A549 (cell line): ENCODE results near the gene CSRP2. TPM values are rescaled to one million over a fixed set of nuclear protein-coding genes. Genes with fewer than 3 reads are reported as not detected.

Experiments
- ATAC-seq, 2 experiments: fragments of 200-7000 bp in 1 of 2; fragments of >200 bp in 1 of 2; cut with Nextera tagmentation in 1 of 2; cut with Tn5 transposase in 1 of 2; 3 replicates each; pipeline versions ENCODE4 v1.8.0 to v1.9.1; 2018 to 2020; ENCODE audit warnings: mild to moderate bottlenecking in 1 of 2, moderate library complexity in 1 of 2
- CTCF ChIA-PET: fragments of 300-600 bp; sonication (Branson Sonifier 250); formaldehyde crosslinking; extraction: SDS; loops from one replicate; lab custom pipeline; 2021; ENCODE audit warnings: antibody characterized with exemption, inconsistent platforms; lab: Yijun Ruan, JAX
- POLR2A ChIA-PET: fragments of 350-600 bp; formaldehyde crosslinking; extraction: SDS; loops from one replicate; lab custom pipeline; 2021; ENCODE audit warnings: antibody characterized with exemption, inconsistent platforms; lab: Yijun Ruan, JAX
- DNase-seq, 2 experiments: peaks; one replicate each; pipeline versions ENCODE4 v3.0.0 to v3.0.0-alpha.2; 2011 to 2016; ENCODE audit warnings: low read depth in 1 of 2, low spot score in 1 of 2
- FAIRE-seq: peaks from 2 replicates; lab custom pipeline; 2011; peaks lifted over from hg19 to GRCh38; lab: Jason Lieb, UNC
- H3K27ac ChIP-seq, 2 experiments: fragments of >200 bp; sonication (Bioruptor Twin); formaldehyde crosslinking; 3 replicates each; pipeline ENCODE4 v1.5.1; 2016 to 2017
- H3K4me1 ChIP-seq: fragments of >200 bp; sonication (Bioruptor Twin); formaldehyde crosslinking; 3 replicates; pipeline ENCODE4 v1.6.1; 2016
- H3K4me2 ChIP-seq: fragments of >200 bp; sonication (Bioruptor Twin); formaldehyde crosslinking; 3 replicates; pipeline ENCODE4 v1.6.1; 2016
- H3K4me3 ChIP-seq: fragments of >200 bp; sonication (Bioruptor Twin); formaldehyde crosslinking; 3 replicates; pipeline ENCODE4 v1.5.1; 2016
- H3K9me3 ChIP-seq: fragments of >200 bp; sonication (Bioruptor Twin); formaldehyde crosslinking; 3 replicates; pipeline ENCODE4 v1.6.1; 2016
- ESRRA ChIP-seq: fragments of 150-350 bp; IDR thresholded peaks from 2 replicates; pipeline ENCODE4 v1.6.1; 2014; ENCODE audit warnings: mild to moderate bottlenecking, low read length, borderline replicate concordance
- FOSB ChIP-seq: fragments of 250-450 bp; sonication (Bioruptor Pico); IDR thresholded peaks from 2 replicates; pipeline ENCODE4 v1.5.0; 2020; ENCODE audit warnings: mild to moderate bottlenecking, moderate library complexity
- FOSL2 ChIP-seq, 2 experiments: fragments of 450-650 bp in 1 of 2; fragments of >200 bp in 1 of 2; sonication (Bioruptor Twin) in 1 of 2; formaldehyde crosslinking; IDR thresholded peaks; 2 replicates each; pipeline versions ENCODE4 v1.5.0 to v1.6.1; 2016 to 2020; ENCODE audit warnings: mild to moderate bottlenecking in 1 of 2, moderate library complexity in 1 of 2
- HDAC2 ChIP-seq: fragments of 200-600 bp; sonication (generic); IDR thresholded peaks from 2 replicates; pipeline ENCODE4 v1.6.1; 2016
- HOXB5 ChIP-seq: fragments of 250-450 bp; sonication (Bioruptor Pico); IDR thresholded peaks from 2 replicates; pipeline ENCODE4 v1.5.0; 2020; ENCODE audit warnings: mild to moderate bottlenecking, moderate library complexity
- JUN ChIP-seq, 2 experiments: fragments of >200 bp; sonication (Bioruptor Twin); formaldehyde crosslinking; IDR thresholded peaks; 2 replicates in 1 of 2; 3 replicates in 1 of 2; pipeline ENCODE4 v1.6.1; 2016 to 2017
- JUNB ChIP-seq: fragments of >200 bp; sonication (Bioruptor Twin); formaldehyde crosslinking; IDR thresholded peaks from 2 replicates; pipeline ENCODE4 v1.6.1; 2016
- KDM5A ChIP-seq: fragments of 200-600 bp; sonication (generic); IDR thresholded peaks from 2 replicates; pipeline ENCODE4 v1.6.1; 2016; ENCODE audit warnings: antibody characterized with exemption, mild to moderate bottlenecking
- NR3C1 ChIP-seq: fragments of >200 bp; sonication (Bioruptor Twin); formaldehyde crosslinking; IDR thresholded peaks from 3 replicates; pipeline ENCODE4 v1.6.1; 2017
- PHF8 ChIP-seq: fragments of 200-600 bp; sonication (generic); IDR thresholded peaks from 2 replicates; pipeline ENCODE4 v1.6.1; 2016; ENCODE audit warnings: low read depth, mild to moderate bottlenecking, antibody characterized with exemption, moderate library complexity, borderline replicate concordance
- POLR2AphosphoS2 ChIP-seq: conservative IDR thresholded peaks from 2 replicates; pipeline ENCODE4 v1.6.1; 2012; ENCODE audit warnings: low read length, improper control_type of control experiment, inconsistent platforms
- RCOR1 ChIP-seq: fragments of 150-350 bp; IDR thresholded peaks from 2 replicates; pipeline ENCODE4 v1.6.1; 2014; ENCODE audit warnings: antibody characterized with exemption, low read length, low read depth
- RFX5 ChIP-seq: fragments of 450-650 bp; IDR thresholded peaks from 2 replicates; pipeline ENCODE4 v1.7.1; 2014; ENCODE audit warnings: antibody characterized with exemption, mild to moderate bottlenecking, moderate library complexity
- SMC3 ChIP-seq: fragments of >200 bp; sonication (Bioruptor Twin); formaldehyde crosslinking; IDR thresholded peaks from 3 replicates; pipeline ENCODE4 v1.6.1; 2018; ENCODE audit warnings: inconsistent platforms
- SREBF2 ChIP-seq: fragments of 450-650 bp; IDR thresholded peaks from 2 replicates; pipeline ENCODE4 v1.6.1; 2014; ENCODE audit warnings: mild to moderate bottlenecking, moderate library complexity
- TFCP2L1 ChIP-seq: fragments of 250-450 bp; sonication (Bioruptor Pico); IDR thresholded peaks from 2 replicates; pipeline ENCODE4 v1.5.0; 2021; ENCODE audit warnings: mild to moderate bottlenecking
- TP53 ChIP-seq: fragments of 250-450 bp; sonication (Bioruptor Pico); IDR thresholded peaks from 2 replicates; pipeline ENCODE4 v1.5.0; 2021; ENCODE audit warnings: mild to moderate bottlenecking, moderate library complexity
- ZSCAN20 ChIP-seq: fragments of 250-450 bp; sonication (Bioruptor Pico); IDR thresholded peaks from 2 replicates; pipeline ENCODE4 v1.8.0; 2022; ENCODE audit warnings: mild to moderate bottlenecking, moderate library complexity
- WGBS: methylation state at CpG from one replicate; pipeline ENCODE4 v1.1.6; 2017; ENCODE audit errors: missing lambda C conversion rate; 5-methylcytosine and 5-hydroxymethylcytosine counted together
- polyA plus RNA-seq, 4 experiments: library from polyadenylated mRNA; depleted of rRNA in 3 of 4; stranded (reverse); fragments of >200 nt; fragmentation: RNase III in 1 of 4; extraction: RNeasy Plus Mini Kit Qiagen cat#74134 plus additional on column Dnase treatment in 1 of 4; gene quantifications; 2 replicates in 3 of 4; 3 replicates in 1 of 4; pipeline ENCODE4 v1.2.3, GENCODE V29; 2011 to 2017
- TF ChIP-seq, protein P1 (sequence below): fragments of 250-450 bp; sonication (Bioruptor Pico); IDR thresholded peaks from 2 replicates; pipeline ENCODE4 v1.5.0; 2021; ENCODE audit warnings: mild to moderate bottlenecking, moderate library complexity, borderline replicate concordance
- TF ChIP-seq, protein P2 (sequence below): IDR thresholded peaks from 2 replicates; pipeline ENCODE4 v1.6.1; 2012
- TF ChIP-seq, protein P3 (sequence below): fragments of 450-650 bp; IDR thresholded peaks from 2 replicates; pipeline ENCODE4 v1.6.1; 2014; ENCODE audit warnings: antibody characterized with exemption
- TF ChIP-seq, protein P4 (sequence below): fragments of 200-600 bp; sonication (generic); IDR thresholded peaks from 2 replicates; pipeline ENCODE4 v1.6.1; 2016; ENCODE audit warnings: antibody characterized with exemption, mild to moderate bottlenecking, moderate library complexity

Gene CSRP2
- polyA plus RNA-seq, 2 of the 4 experiments (the other 2 are of a cell fraction): 19.2 to 23.6 TPM

DNA sequence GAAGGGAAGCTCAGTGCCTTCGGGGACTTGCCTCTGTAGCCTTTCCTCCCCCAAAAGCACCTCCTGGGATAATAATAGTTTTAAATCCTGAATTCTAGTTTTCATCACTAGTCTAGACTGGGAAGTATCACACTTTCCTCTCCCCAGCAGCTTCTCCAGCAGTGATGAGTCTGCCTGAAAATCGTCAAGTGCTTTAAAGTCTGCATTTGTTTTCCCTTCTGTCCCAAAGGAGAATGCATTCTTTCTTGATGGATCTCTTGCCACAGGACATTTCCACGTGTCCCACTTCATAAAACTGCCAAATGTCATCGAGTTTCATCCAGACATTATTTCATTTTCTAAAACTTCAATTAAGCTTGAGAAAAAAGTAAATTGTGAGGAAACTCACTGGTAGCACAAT is 15.0 kb downstream of the CSRP2 start:
- H3K4me2 ChIP-seq: no peak overlapping the region

DNA sequence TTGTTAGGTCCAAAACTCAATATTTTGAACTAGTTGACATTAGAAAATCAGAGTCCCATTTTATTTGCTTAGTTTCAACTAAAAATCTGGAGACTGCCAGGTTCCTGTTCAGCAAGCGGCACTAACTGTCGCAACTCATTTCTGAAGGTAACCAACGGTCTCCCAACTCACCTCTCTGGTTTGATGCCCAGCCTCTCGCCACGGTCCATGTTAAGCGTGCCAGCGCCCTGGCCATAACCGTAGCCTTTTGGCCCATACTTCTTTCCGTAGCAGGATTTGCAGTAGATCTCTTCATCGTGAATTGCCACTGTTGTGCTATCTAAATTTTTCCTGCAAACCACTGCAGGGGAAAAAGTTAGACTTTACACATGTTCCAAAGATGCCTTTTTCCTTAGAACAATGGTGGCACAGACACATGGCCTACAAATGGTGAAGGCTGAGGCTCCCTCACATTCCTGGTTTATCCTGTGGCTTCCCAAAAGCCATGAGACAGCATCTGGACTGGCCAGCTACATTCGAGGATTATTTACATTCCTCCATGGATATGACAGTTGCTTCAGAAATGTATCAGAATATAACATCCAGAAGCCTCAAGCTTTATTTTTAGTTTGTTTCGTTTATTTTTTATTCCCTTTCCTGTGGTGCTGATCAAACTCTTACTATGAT is 15.7 kb downstream of the CSRP2 start:
- no peaks in the 10 kb centered on the region for H3K9me3 ChIP-seq
- POLR2A ChIA-PET: no interaction called here
- H3K4me2 ChIP-seq: no peak overlapping the region
- no peak overlapping the region for H3K27ac ChIP-seq
- WGBS: 87% methylated on average over 12 of the region's 12 CpGs
- TF ChIP-seq SREBF2: no peak
- no peak for TF ChIP-seq JUN (IDR thresholded peaks at IDR 0.05)
- no peak for TF ChIP-seq TFCP2L1
- TF ChIP-seq, protein P1, sequence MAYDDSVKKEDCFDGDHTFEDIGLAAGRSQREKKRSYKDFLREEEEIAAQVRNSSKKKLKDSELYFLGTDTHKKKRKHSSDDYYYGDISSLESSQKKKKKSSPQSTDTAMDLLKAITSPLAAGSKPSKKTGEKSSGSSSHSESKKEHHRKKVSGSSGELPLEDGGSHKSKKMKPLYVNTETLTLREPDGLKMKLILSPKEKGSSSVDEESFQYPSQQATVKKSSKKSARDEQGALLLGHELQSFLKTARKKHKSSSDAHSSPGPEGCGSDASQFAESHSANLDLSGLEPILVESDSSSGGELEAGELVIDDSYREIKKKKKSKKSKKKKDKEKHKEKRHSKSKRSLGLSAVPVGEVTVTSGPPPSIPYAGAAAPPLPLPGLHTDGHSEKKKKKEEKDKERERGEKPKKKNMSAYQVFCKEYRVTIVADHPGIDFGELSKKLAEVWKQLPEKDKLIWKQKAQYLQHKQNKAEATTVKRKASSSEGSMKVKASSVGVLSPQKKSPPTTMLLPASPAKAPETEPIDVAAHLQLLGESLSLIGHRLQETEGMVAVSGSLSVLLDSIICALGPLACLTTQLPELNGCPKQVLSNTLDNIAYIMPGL: no peak
- TF ChIP-seq HDAC2: no peak
- TF ChIP-seq RFX5: no peak
- no peak for TF ChIP-seq RCOR1
- TF ChIP-seq ESRRA: no peak
- no peak for TF ChIP-seq SMC3
- TF ChIP-seq, protein P2, sequence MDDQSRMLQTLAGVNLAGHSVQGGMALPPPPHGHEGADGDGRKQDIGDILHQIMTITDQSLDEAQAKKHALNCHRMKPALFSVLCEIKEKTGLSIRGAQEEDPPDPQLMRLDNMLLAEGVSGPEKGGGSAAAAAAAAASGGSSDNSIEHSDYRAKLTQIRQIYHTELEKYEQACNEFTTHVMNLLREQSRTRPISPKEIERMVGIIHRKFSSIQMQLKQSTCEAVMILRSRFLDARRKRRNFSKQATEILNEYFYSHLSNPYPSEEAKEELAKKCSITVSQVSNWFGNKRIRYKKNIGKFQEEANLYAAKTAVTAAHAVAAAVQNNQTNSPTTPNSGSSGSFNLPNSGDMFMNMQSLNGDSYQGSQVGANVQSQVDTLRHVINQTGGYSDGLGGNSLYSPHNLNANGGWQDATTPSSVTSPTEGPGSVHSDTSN: no peak
- no peak for TF ChIP-seq FOSL2 (IDR thresholded peaks at IDR 0.05)
- TF ChIP-seq FOSL2 (CRISPR knock-in tag; IDR thresholded peaks at IDR 0.05): no peak
- no peak for TF ChIP-seq POLR2AphosphoS2
- no peak for TF ChIP-seq KDM5A
- TF ChIP-seq, protein P3, sequence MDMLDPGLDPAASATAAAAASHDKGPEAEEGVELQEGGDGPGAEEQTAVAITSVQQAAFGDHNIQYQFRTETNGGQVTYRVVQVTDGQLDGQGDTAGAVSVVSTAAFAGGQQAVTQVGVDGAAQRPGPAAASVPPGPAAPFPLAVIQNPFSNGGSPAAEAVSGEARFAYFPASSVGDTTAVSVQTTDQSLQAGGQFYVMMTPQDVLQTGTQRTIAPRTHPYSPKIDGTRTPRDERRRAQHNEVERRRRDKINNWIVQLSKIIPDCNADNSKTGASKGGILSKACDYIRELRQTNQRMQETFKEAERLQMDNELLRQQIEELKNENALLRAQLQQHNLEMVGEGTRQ: no peak
- TF ChIP-seq ZSCAN20 (CRISPR knock-in tag): no peak
- no peak for TF ChIP-seq FOSB (CRISPR knock-in tag)
- no peak for TF ChIP-seq PHF8
- TF ChIP-seq, all 56 proteins: peak for 0
- Histone ChIP-seq H3K4me3 (no peak overlapping the region), H3K4me1 (no peaks in the 10 kb centered on the region)
- FAIRE-seq (no peak), ATAC-seq (no peak), DNase-seq (no peak)
- CTCF ChIA-PET: interaction anchor here (1.6 kb wide), 1 partner anchor 17 kb away, joined by 3 read pairs; no protein-coding TSS in a partner anchor

More for the DNA sequence above, 15.0 kb downstream of the CSRP2 start:
- ChIA-PET POLR2A (no interaction called here), CTCF (interaction anchor here (1.6 kb wide), 1 partner anchor 17 kb away, joined by 3 read pairs; no protein-coding TSS in a partner anchor)
- H3K9me3 ChIP-seq: no peaks in the 10 kb centered on the region
- H3K4me1 ChIP-seq: no peaks in the 10 kb centered on the region
- DNase-seq: no peak
- H3K4me3 ChIP-seq: no peak overlapping the region
- H3K27ac ChIP-seq: no peak overlapping the region
- no peak for FAIRE-seq
- ATAC-seq: no peak
- TF ChIP-seq NR3C1 (no peak), HDAC2 (no peak), JUNB (no peak), PHF8 (no peak), POLR2AphosphoS2 (no peak), ZSCAN20 (CRISPR knock-in tag) (no peak), HOXB5 (CRISPR knock-in tag) (no peak), ESRRA (no peak)
- 48% methylated on average over 4 of the region's 4 CpGs for WGBS

DNA sequence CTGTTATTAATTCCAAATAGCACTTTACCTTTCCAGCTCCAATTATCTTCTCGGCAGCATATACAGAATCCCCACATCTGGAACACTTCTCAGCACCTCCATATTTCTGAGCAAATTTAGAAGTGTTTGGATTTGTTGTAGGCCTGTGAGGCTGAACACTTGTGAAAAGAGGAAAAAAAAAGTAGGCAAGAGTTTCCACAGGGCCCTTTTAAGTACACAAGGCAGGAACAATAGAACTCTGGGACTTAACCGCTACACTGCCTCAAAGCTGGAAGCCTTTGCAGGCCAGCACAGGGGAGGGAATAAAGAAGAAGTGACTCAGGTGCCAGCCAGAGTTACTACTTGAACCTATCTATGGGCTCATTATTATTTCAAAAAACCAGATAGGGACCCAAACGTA is 18.6 kb downstream of the CSRP2 start:
- CTCF ChIA-PET: interaction anchor here (1.0 kb wide), 1 partner anchor 13 kb away, joined by 4 read pairs; no protein-coding TSS in a partner anchor
- no peak overlapping the region for H3K4me3 ChIP-seq
- DNase-seq (no peak), FAIRE-seq (no peak), ATAC-seq (no peak)
- H3K4me2 ChIP-seq: no peak overlapping the region
- peaks cover 4% of the 10 kb centered on the region; the same call in 1 of the 3 replicates for H3K9me3 ChIP-seq
- 95% methylated on average over 3 of the region's 3 CpGs for WGBS
- H3K4me1 ChIP-seq: no peaks in the 10 kb centered on the region
- H3K27ac ChIP-seq: no peak overlapping the region
- TF ChIP-seq, protein P4, sequence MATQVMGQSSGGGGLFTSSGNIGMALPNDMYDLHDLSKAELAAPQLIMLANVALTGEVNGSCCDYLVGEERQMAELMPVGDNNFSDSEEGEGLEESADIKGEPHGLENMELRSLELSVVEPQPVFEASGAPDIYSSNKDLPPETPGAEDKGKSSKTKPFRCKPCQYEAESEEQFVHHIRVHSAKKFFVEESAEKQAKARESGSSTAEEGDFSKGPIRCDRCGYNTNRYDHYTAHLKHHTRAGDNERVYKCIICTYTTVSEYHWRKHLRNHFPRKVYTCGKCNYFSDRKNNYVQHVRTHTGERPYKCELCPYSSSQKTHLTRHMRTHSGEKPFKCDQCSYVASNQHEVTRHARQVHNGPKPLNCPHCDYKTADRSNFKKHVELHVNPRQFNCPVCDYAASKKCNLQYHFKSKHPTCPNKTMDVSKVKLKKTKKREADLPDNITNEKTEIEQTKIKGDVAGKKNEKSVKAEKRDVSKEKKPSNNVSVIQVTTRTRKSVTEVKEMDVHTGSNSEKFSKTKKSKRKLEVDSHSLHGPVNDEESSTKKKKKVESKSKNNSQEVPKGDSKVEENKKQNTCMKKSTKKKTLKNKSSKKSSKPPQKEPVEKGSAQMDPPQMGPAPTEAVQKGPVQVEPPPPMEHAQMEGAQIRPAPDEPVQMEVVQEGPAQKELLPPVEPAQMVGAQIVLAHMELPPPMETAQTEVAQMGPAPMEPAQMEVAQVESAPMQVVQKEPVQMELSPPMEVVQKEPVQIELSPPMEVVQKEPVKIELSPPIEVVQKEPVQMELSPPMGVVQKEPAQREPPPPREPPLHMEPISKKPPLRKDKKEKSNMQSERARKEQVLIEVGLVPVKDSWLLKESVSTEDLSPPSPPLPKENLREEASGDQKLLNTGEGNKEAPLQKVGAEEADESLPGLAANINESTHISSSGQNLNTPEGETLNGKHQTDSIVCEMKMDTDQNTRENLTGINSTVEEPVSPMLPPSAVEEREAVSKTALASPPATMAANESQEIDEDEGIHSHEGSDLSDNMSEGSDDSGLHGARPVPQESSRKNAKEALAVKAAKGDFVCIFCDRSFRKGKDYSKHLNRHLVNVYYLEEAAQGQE: no peak
- no peak for TF ChIP-seq TP53
- TF ChIP-seq SREBF2: no peak
- POLR2A ChIA-PET: no interaction called here
